CD14-positive monocyte (primary cell): ENCODE measurements around the gene SLC35A3. TPM values are rescaled to one million over a fixed set of nuclear protein-coding genes. Genes with fewer than 3 reads are reported as not detected.

Experiments used
- DNase-seq, 3 donors: peaks; one replicate each; pipeline ENCODE4 v3.0.0-alpha.2; 2011 to 2022
- H2AFZ ChIP-seq: 2 replicates; pipeline ENCODE4 v1.6.0; 2012; ENCODE audit warnings: mild to moderate bottlenecking, low read depth, low read length, inconsistent platforms; ENCODE audit not compliant: insufficient read depth, poor library complexity, severe bottlenecking
- H3K27ac ChIP-seq, 2 donors: 1 replicate in 1 of 2; 2 replicates in 1 of 2; pipeline ENCODE4 v1.5.1; 2012 to 2013; ENCODE audit warnings: low read length in 2 of 2, control low read depth in 1 of 2, inconsistent platforms in 1 of 2, low read depth in 1 of 2, mild to moderate bottlenecking in 1 of 2
- H3K27me3 ChIP-seq, 2 donors: one replicate each; pipeline versions ENCODE4 v1.6.0 to v1.6.1; 2011 to 2013; ENCODE audit warnings: low read length in 2 of 2; ENCODE audit not compliant: control insufficient read depth in 2 of 2, insufficient read depth in 2 of 2
- H3K36me3 ChIP-seq, 2 donors: replicated peaks in 1 of 2; 1 replicate in 1 of 2; 2 replicates in 1 of 2; pipeline versions ENCODE4 v1.5.1 to v1.6.1; 2012 to 2013; ENCODE audit warnings: low read length in 2 of 2, control low read depth in 1 of 2, inconsistent platforms in 1 of 2, mild to moderate bottlenecking in 1 of 2; ENCODE audit not compliant: insufficient read depth in 2 of 2, control insufficient read depth in 1 of 2
- H3K4me1 ChIP-seq, 2 donors: 1 replicate in 1 of 2; 2 replicates in 1 of 2; pipeline versions ENCODE4 v1.5.1 to v1.6.1; 2012 to 2013; ENCODE audit warnings: low read length in 2 of 2, control low read depth in 1 of 2, inconsistent platforms in 1 of 2, mild to moderate bottlenecking in 1 of 2, moderate library complexity in 1 of 2; ENCODE audit not compliant: insufficient read depth in 2 of 2, control insufficient read depth in 1 of 2
- H3K4me2 ChIP-seq: replicated peaks from 2 replicates; pipeline ENCODE3; 2012; ENCODE audit warnings: low read length, moderate library complexity, mild to moderate bottlenecking; ENCODE audit not compliant: poor library complexity, severe bottlenecking; ENCODE audit errors: extremely low read depth
- H3K4me3 ChIP-seq, 3 experiments: fragments of 200-600 bp in 1 of 3; sonication (generic) in 1 of 3; replicated peaks in 1 of 3; 1 replicate in 2 of 3; 2 replicates in 1 of 3; pipeline ENCODE4 v1.5.1; 2011 to 2013; ENCODE audit warnings: low read length in 3 of 3, mild to moderate bottlenecking in 3 of 3, control low read depth in 2 of 3, low read depth in 2 of 3, inconsistent platforms in 1 of 3, moderate library complexity in 1 of 3
- H3K79me2 ChIP-seq: 2 replicates; pipeline ENCODE4 v1.6.0; 2012; ENCODE audit warnings: mild to moderate bottlenecking, control low read depth, inconsistent platforms, low read length, moderate library complexity; ENCODE audit not compliant: insufficient read depth
- H3K9ac ChIP-seq: 2 replicates; pipeline ENCODE4 v1.6.0; 2017; ENCODE audit warnings: low read length, mild to moderate bottlenecking; ENCODE audit not compliant: insufficient read depth, poor library complexity, severe bottlenecking
- H3K9me3 ChIP-seq, 2 donors: replicated peaks in 1 of 2; 1 replicate in 1 of 2; 2 replicates in 1 of 2; pipeline versions ENCODE4 v1.5.1 to v1.6.1; 2012 to 2013; ENCODE audit warnings: low read length in 2 of 2, control low read depth in 1 of 2; ENCODE audit not compliant: control insufficient read depth in 1 of 2, insufficient read depth in 1 of 2
- H4K20me1 ChIP-seq: 2 replicates; pipeline ENCODE4 v1.6.0; 2012; ENCODE audit warnings: mild to moderate bottlenecking, low read length, control low read depth, moderate library complexity; ENCODE audit not compliant: insufficient read depth
- H3K27ac Mint-ChIP-seq, 7 donors: one replicate each; pipeline ENCODE4 v1.8.0; 2020; ENCODE audit warnings: mild to moderate bottlenecking in 7 of 7, mixed read lengths in 7 of 7, moderate library complexity in 6 of 7, inconsistent platforms in 2 of 7
- H3K27me3 Mint-ChIP-seq, 3 donors: one replicate each; pipeline ENCODE4 v1.8.0; 2021 to 2022; ENCODE audit warnings: low read depth in 3 of 3, mild to moderate bottlenecking in 3 of 3, mixed read lengths in 3 of 3, moderate library complexity in 3 of 3, inconsistent platforms in 1 of 3
- H3K36me3 Mint-ChIP-seq, 2 donors: one replicate each; pipeline ENCODE4 v1.8.0; 2020; ENCODE audit warnings: mixed read lengths in 2 of 2, inconsistent platforms in 1 of 2, mild to moderate bottlenecking in 1 of 2
- H3K4me1 Mint-ChIP-seq: one replicate; pipeline ENCODE4 v1.8.0; 2020; ENCODE audit warnings: mild to moderate bottlenecking, mixed read lengths
- H3K4me3 Mint-ChIP-seq, 2 donors: one replicate each; pipeline ENCODE4 v1.8.0; 2020; ENCODE audit warnings: mild to moderate bottlenecking in 2 of 2, mixed read lengths in 2 of 2, moderate library complexity in 1 of 2
- H3K9me3 Mint-ChIP-seq, 7 donors: one replicate each; pipeline ENCODE4 v1.8.0; 2020 to 2022; ENCODE audit warnings: mixed read lengths in 7 of 7, mild to moderate bottlenecking in 6 of 7, moderate library complexity in 6 of 7, inconsistent platforms in 2 of 7
- CTCF ChIP-seq: fragments of 200-600 bp; IDR thresholded peaks from one replicate; pipeline ENCODE4 v1.8.0; 2022; ENCODE audit warnings: antibody characterized with exemption, mild to moderate bottlenecking
- WGBS: methylation state at CpG from one replicate; pipeline ENCODE4 v1.1.5; 2013; ENCODE audit warnings: missing lambda C conversion rate; ENCODE audit not compliant: insufficient coverage; 5-methylcytosine and 5-hydroxymethylcytosine counted together
- intact Hi-C, 2 donors: fragments of 100-400 bp; cut with micrococcal nuclease; formaldehyde crosslinking; loops; one replicate each; pipeline versions ENCODE4 v1.15.0 to v1.15.1; 2023
- polyA plus RNA-seq, 3 donors: library from polyadenylated mRNA; depleted of rRNA in 1 of 3; unstranded in 2 of 3; stranded (reverse) in 1 of 3; fragments of 300-500 nt in 2 of 3; fragments of >200 nt in 1 of 3; fragmentation: Illumina TruSeq in 2 of 3; gene quantifications; 1 replicate in 2 of 3; 2 replicates in 1 of 3; pipeline ENCODE4 v1.2.3, GENCODE V29; 2012 to 2021

SLC35A3 gene
- polyA plus RNA-seq, 3 donors = 10.1 to 14.3 (median 13.0) TPM

- Mint-ChIP-seq H3K27me3 (peaks cover 0 to 1% (median 0%) of the 10 kb centered on the region in 3 donors), H3K36me3 (no peaks in the 10 kb centered on the region), H3K9me3 (peaks cover 0 to 2% (median 0%) of the 10 kb centered on the region in 7 donors), H3K4me1 (peaks cover 2% of the 10 kb centered on the region), H3K27ac (no peak overlapping the region), H3K4me3 (no peak overlapping the region)
- no peaks in the 10 kb centered on the region for H3K27me3 ChIP-seq
- DNase-seq = no peak
- intact Hi-C loops = no loop called here
- no peak overlapping the region for H3K27ac ChIP-seq
- no peaks in the 10 kb centered on the region for H3K9me3 ChIP-seq
- H3K36me3 ChIP-seq = no peaks in the 10 kb centered on the region
- H3K79me2 ChIP-seq = no peaks in the 10 kb centered on the region
- no peak overlapping the region for H2AFZ ChIP-seq
- H3K4me3 ChIP-seq = no peak overlapping the region
- H3K4me2 ChIP-seq = no peak overlapping the region
- no peaks in the 10 kb centered on the region for H4K20me1 ChIP-seq
- TF ChIP-seq CTCF = no peak
- H3K4me1 ChIP-seq = no peaks in the 10 kb centered on the region
- no peak overlapping the region for H3K9ac ChIP-seq
Measured at GRCh38 chr1:99963041-99963795, 6.6 kb upstream of the SLC35A3 start.

DNA sequence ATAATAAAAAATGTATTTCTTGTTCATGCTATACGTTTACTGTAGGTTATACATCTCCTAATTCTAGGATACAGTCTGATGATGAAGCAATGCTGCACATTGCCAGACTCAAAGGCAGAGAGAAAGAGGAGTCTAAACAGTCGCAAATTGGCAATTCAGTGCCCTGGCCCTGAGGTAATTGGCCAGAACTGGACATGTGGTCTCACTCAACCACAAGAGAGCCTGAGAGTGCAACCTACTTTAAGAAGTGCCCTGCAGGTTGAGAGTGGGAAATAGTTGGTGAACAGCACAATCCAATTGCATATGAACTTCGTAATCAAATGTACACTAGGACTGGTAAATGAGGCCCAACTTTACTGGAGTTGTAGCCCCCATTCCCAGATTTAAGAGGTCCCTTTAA, 5.0 kb upstream of the SLC35A3 start:
- 100% methylated on average over 1 of the region's 3 CpGs for WGBS
- intact Hi-C loops = no loop called here
- Histone ChIP-seq H3K36me3 (no peaks in the 10 kb centered on the region), H3K4me1 (peaks cover 4 to 7% of the 10 kb centered on the region in 2 donors), H3K27me3 (no peaks in the 10 kb centered on the region), H2AFZ (no peak overlapping the region), H3K4me3 (no peak overlapping the region), H3K27ac (no peak overlapping the region), H3K9me3 (no peaks in the 10 kb centered on the region), H4K20me1 (no peaks in the 10 kb centered on the region), H3K9ac (no peak overlapping the region), H3K79me2 (no peaks in the 10 kb centered on the region), H3K4me2 (no peak overlapping the region)
- Mint-ChIP-seq H3K27me3 (peaks cover 0 to 1% (median 0%) of the 10 kb centered on the region in 3 donors), H3K27ac (no peak overlapping the region), H3K9me3 (peaks cover 0 to 2% (median 0%) of the 10 kb centered on the region in 7 donors), H3K4me3 (no peak overlapping the region), H3K36me3 (no peaks in the 10 kb centered on the region), H3K4me1 (peaks cover 7% of the 10 kb centered on the region)
- DNase-seq = no peak
- no peak for TF ChIP-seq CTCF
